Fibroblast of pulmonary artery (primary cell): Measurements from ENCODE around the gene GALNT18.

Experiments
- DNase-seq: peaks from one replicate; pipeline ENCODE4 v3.0.0-alpha.2; 2010; ENCODE audit warnings: low read depth
- H3K4me3 ChIP-seq: replicated peaks from 2 replicates; pipeline ENCODE4 v1.5.1; 2011; ENCODE audit warnings: low read depth, mild to moderate bottlenecking, control low read depth, low read length, moderate library complexity
- TF ChIP-seq, protein P1 (sequence below): IDR thresholded peaks from 2 replicates; pipeline ENCODE4 v1.5.1; 2011; ENCODE audit warnings: mild to moderate bottlenecking, control low read depth, low read length, inconsistent platforms; ENCODE audit errors: missing control alignments

GALNT18 gene

DNA sequence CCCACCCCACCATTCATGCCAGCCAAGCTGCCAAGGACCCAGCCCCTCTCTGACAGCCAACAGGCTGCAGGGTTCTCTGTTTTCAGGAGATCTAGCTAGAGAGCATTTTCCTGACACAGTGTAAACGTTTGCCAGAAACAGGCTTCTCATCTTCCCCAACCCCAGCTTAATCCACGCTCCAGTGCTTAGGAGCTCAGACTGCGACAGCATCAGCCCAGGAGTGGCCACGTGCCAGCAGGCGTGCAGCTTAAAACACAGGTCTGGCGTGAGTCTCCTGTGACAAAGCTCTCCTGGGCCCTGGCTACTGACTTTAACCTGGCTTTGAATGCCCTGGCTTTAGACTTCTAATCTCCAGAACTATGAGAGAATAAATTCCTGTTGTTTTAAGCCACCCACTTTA lies 66.6 kb downstream of the GALNT18 start:
- no peak overlapping the region for H3K4me3 ChIP-seq
- no peak for DNase-seq
- TF ChIP-seq, protein P1, sequence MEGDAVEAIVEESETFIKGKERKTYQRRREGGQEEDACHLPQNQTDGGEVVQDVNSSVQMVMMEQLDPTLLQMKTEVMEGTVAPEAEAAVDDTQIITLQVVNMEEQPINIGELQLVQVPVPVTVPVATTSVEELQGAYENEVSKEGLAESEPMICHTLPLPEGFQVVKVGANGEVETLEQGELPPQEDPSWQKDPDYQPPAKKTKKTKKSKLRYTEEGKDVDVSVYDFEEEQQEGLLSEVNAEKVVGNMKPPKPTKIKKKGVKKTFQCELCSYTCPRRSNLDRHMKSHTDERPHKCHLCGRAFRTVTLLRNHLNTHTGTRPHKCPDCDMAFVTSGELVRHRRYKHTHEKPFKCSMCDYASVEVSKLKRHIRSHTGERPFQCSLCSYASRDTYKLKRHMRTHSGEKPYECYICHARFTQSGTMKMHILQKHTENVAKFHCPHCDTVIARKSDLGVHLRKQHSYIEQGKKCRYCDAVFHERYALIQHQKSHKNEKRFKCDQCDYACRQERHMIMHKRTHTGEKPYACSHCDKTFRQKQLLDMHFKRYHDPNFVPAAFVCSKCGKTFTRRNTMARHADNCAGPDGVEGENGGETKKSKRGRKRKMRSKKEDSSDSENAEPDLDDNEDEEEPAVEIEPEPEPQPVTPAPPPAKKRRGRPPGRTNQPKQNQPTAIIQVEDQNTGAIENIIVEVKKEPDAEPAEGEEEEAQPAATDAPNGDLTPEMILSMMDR, result no peak

DNA sequence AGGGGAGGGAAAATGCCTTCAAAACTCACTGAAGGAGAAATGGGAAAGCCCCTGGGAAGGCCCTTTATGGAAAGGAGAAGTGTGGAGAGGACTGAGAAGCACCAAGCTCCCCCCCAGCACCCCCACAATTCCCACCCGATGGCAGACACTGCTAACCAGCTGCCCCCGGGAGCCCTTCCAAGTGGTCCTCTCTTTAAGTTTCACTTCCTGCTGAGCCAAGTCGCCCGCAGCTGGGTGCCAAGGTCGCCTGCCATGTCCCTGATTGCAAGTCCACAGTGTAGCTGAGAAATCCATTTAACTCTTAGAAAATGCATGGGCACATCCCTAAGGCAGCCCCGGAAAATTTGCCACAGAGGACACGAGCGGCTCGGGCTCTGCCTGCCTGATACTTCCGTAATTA lies 68.2 kb downstream of the GALNT18 start:
- TF ChIP-seq, protein P1, result no peak
- H3K4me3 ChIP-seq, result no peak overlapping the region
- DNase-seq, result no peak

DNA sequence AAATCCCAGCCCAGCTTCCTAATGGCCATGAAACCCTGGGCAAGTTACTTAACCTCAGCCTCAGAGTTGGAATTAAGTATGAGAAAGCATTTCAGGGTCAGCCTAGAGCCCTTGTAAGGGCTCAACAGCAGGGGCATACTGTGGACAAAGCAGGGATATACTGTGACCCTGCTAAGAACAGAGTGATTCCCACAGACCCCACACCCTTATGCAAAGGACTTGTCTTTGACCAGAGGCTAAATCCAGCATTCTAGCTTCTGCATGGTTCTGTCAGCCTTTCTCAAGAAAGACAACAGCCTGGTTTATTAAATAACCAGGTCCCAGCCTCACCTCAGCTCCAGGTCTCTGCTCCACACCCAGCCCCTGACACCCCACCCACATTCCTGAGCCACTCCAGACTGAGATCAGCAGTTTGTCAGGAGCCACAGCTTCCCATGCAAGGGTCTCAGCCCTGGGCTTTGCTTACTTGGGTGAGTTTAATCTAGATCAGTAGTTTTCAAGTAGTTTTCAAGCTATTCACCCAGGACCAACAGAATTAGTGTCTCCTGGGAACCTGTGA lies 69.2 kb downstream of the GALNT18 start:
- no peak overlapping the region for H3K4me3 ChIP-seq
- DNase-seq, result no peak
- TF ChIP-seq, protein P1, result no peak

DNA sequence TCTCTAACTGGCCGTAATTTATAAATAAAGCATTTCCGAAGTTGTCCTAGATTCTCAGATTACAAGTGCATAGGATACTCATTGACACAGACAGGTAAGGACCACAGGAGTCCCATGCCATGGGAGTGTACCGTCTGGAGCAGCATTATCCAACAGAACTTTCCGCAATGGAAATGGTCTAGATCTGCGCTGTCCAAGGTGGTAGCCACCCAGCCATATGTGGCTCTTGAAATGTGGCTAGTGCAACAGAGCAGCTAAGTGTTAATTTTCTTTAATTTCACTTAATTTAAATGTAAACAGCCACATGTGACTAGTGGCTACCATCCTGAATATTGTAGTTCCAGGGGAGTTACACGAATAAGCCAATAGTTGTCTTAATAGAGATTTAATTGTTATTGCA lies 71.3 kb downstream of the GALNT18 start:
- TF ChIP-seq, protein P1, result no peak
- DNase-seq, result no peak
- H3K4me3 ChIP-seq, result no peak overlapping the region

DNA sequence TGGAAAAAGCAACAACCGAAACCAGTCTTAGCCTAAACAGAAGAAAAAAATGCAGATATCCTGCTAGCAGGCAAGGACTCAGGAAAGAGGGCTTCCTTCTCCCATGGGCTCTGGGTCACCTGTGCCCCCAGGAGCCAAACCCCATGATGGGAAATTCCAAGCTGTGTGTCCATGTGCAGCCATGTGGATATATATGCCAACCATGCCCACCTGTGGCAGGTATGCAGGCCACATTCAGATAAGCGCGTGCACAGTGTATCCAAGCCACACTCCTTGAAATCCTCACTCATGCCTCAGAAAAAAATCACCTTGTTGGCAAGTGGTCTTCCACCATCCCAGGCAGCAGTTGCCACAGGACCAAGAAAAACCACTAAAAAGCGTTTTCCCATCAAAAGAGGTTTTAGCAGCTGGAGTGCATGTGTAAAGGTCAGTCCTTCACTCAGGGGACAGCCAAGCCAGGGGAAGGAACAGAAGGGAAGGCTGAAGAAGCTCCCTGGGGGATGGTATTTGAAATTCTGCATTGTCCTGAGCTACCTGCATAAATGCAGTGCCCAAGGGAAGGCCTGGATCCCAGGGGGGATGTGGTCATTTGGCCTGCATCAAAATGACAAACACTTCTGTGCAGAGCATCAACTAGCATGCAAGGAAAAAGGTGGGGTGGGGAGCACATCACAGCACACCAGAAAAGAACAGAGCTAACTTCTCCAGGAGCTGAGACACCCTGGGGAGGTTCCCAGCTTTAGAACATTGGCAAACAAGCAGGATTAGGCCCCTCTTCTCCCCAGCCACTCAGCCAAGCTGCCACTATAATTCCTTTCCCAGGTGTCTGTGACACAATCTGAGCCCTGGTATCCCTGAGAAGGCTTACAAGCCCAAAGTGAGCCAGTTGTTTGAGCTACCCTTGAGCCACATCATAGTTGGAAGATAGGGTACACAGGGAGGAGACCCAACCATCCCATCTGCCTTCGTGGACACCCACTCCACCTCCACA lies 76.2 kb downstream of the GALNT18 start:
- TF ChIP-seq, protein P1, result no peak
- no peak overlapping the region for H3K4me3 ChIP-seq
- no peak for DNase-seq

DNA sequence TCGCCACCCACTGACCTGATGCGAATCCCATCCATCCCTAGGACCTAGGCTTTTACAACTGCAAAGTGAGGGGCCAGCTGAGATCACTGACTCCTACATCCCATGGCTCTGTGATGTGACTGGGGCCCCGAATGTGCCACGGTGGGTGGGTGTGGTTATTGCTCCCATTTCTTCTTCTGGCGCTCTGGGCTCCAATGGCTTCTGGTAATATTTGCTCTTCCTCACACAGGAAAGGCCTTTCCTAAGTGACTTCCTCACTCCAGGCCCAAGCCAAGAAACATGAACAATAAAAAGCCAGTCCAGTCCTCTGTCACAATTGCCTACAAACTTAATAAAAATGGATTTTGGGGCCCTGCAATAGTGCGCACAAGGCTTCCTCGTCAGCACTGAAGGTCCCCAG lies 78.1 kb downstream of the GALNT18 start:
- no peak overlapping the region for H3K4me3 ChIP-seq
- TF ChIP-seq, protein P1, result no peak
- no peak for DNase-seq
